HEK293T (cell line): ENCODE measurements around the gene INTS6L.

Experiments used
- ARNT ChIP-seq: fragments of 450-650 bp; IDR thresholded peaks from 2 replicates; pipeline ENCODE4 v1.6.1; 2017; ENCODE audit warnings: mild to moderate bottlenecking
- FOXA1 ChIP-seq: fragments of 450-650 bp; IDR thresholded peaks from 2 replicates; pipeline ENCODE4 v1.6.1; 2016; ENCODE audit warnings: mild to moderate bottlenecking
- FOXK2 ChIP-seq: fragments of 450-650 bp; IDR thresholded peaks from 2 replicates; pipeline ENCODE4 v1.6.1; 2016; ENCODE audit warnings: mild to moderate bottlenecking
- HDGF ChIP-seq: fragments of 450-650 bp; IDR thresholded peaks from 2 replicates; pipeline ENCODE4 v1.6.1; 2017; ENCODE audit warnings: antibody characterized with exemption, borderline replicate concordance
- L3MBTL2 ChIP-seq: fragments of 450-650 bp; conservative IDR thresholded peaks from 2 replicates; pipeline ENCODE4 v1.6.1; 2016; ENCODE audit warnings: mild to moderate bottlenecking
- LEF1 ChIP-seq: fragments of 450-650 bp; IDR thresholded peaks from 2 replicates; pipeline ENCODE4 v1.6.1; 2017; ENCODE audit warnings: mild to moderate bottlenecking, borderline replicate concordance
- NFRKB ChIP-seq: fragments of 450-650 bp; IDR thresholded peaks from 2 replicates; pipeline ENCODE4 v1.6.1; 2016; ENCODE audit warnings: mild to moderate bottlenecking, moderate library complexity
- SP1 ChIP-seq: fragments of 450-650 bp; IDR thresholded peaks from 2 replicates; pipeline ENCODE4 v1.6.1; 2017
- SUZ12 ChIP-seq: fragments of 450-650 bp; IDR thresholded peaks from 2 replicates; pipeline ENCODE4 v1.6.1; 2016; ENCODE audit warnings: mild to moderate bottlenecking
- TARDBP ChIP-seq: fragments of 450-650 bp; IDR thresholded peaks from 2 replicates; pipeline ENCODE4 v1.6.1; 2016

GRCh38 chrX:135605906-135606305 is 85.4 kb downstream of the INTS6L start:
- TF ChIP-seq SP1 (no peak), SUZ12 (no peak), HDGF (no peak), TARDBP (no peak), FOXK2 (no peak), LEF1 (no peak), FOXA1 (no peak), ARNT (no peak), L3MBTL2 (no peak), NFRKB (no peak)
